Stimulated activated CD8-positive, alpha-beta memory T cell treated with anti-CD3 and anti-CD28 coated beads, Interleukin-12 subunit alpha, Interleukin-12 subunit beta, amount 100 ng/mL, for 4 hours (primary cell): Measurements from ENCODE around the gene TFPT.

Experiments used
- DNase-seq: peaks from one replicate; pipeline ENCODE4 v3.0.0-alpha.2; 2020; ENCODE audit warnings: low read depth

TFPT gene

GRCh38 chr19:54115109-54116063, at the start of gene TFPT, which contains the start of gene PRPF31:
TFPT (minus strand) TSS chr19:54115657; CDS start chr19:54115269, 388 bp downstream.
PRPF31 (plus strand) TSS chr19:54115754; CDS start chr19:54118279, 2,525 bp downstream.
- peak; percentile 89 for DNase-seq

GRCh38 chr19:54165222-54165621, 49.8 kb upstream of the TFPT start:
- no peak for DNase-seq

GRCh38 chr19:54164369-54165068, 49.1 kb upstream of the TFPT start:
- DNase-seq: peak; percentile 21

GRCh38 chr19:54162884-54163283, 47.4 kb upstream of the TFPT start:
- DNase-seq: no peak

GRCh38 chr19:54162241-54162805, 46.9 kb upstream of the TFPT start:
- peak; percentile 61 for DNase-seq

GRCh38 chr19:54160854-54161253, 45.4 kb upstream of the TFPT start:
- no peak for DNase-seq

- DNase-seq: no peak
These were observed 44.8 kb upstream of the TFPT start for GRCh38 chr19:54160182-54160811.

- DNase-seq: peak; percentile 96
These were observed 44.1 kb upstream of the TFPT start, which contains the start of gene LENG1 for GRCh38 chr19:54159352-54160181. LENG1 (minus strand) TSS chr19:54159721; CDS start chr19:54159695, 26 bp downstream.

- no peak for DNase-seq
These were observed 43.4 kb upstream of the TFPT start for GRCh38 chr19:54158812-54159351.

GRCh38 chr19:54156953-54157352, 41.5 kb upstream of the TFPT start:
- DNase-seq: no peak

- DNase-seq: no peak
These were observed 41.0 kb upstream of the TFPT start for GRCh38 chr19:54156490-54156889.

GRCh38 chr19:54155694-54156093, 40.2 kb upstream of the TFPT start:
- no peak for DNase-seq

GRCh38 chr19:54154603-54155345, 39.3 kb upstream of the TFPT start:
- DNase-seq: no peak

GRCh38 chr19:54153731-54154326, 38.4 kb upstream of the TFPT start:
- DNase-seq: no peak

GRCh38 chr19:54152878-54153524, 37.5 kb upstream of the TFPT start:
- DNase-seq: no peak

GRCh38 chr19:54152267-54152666, 36.8 kb upstream of the TFPT start:
- no peak for DNase-seq

- no peak for DNase-seq
These were observed 36.0 kb upstream of the TFPT start for GRCh38 chr19:54151362-54152035.

GRCh38 chr19:54149021-54149812, 33.8 kb upstream of the TFPT start:
- DNase-seq: no peak
